Liver (tissue), 9 donors: ENCODE results near the gene IRF2. TPM values are rescaled to one million over a fixed set of nuclear protein-coding genes. Genes with fewer than 3 reads are reported as not detected.

Experiments used
- DNase-seq: peaks from one replicate; pipeline ENCODE4 v3.0.0-alpha.2; 2017; ENCODE audit warnings: low spot score
- H3K27ac ChIP-seq, 2 donors: one replicate each; pipeline ENCODE4 v1.7.0; 2013; ENCODE audit warnings: inconsistent platforms in 2 of 2, low read length in 2 of 2, control low read depth in 1 of 2, low read depth in 1 of 2, mild to moderate bottlenecking in 1 of 2
- H3K27me3 ChIP-seq, 4 donors: one replicate each; pipeline versions ENCODE4 v1.6.1 to v1.7.0; 2013; ENCODE audit warnings: low read length in 3 of 4, inconsistent platforms in 1 of 4, mild to moderate bottlenecking in 1 of 4, moderate library complexity in 1 of 4; ENCODE audit not compliant: control insufficient read depth in 4 of 4, insufficient read depth in 4 of 4
- H3K36me3 ChIP-seq, 4 donors: one replicate each; pipeline versions ENCODE4 v1.6.1 to v1.7.0; 2013; ENCODE audit warnings: low read length in 3 of 4, mild to moderate bottlenecking in 3 of 4, low read depth in 1 of 4, moderate library complexity in 1 of 4; ENCODE audit not compliant: control insufficient read depth in 4 of 4, insufficient read depth in 3 of 4
- H3K4me1 ChIP-seq, 4 donors: one replicate each; pipeline versions ENCODE4 v1.6.1 to v1.7.0; 2013; ENCODE audit warnings: low read length in 3 of 4, mild to moderate bottlenecking in 3 of 4, moderate library complexity in 1 of 4; ENCODE audit not compliant: control insufficient read depth in 4 of 4, insufficient read depth in 4 of 4
- H3K4me3 ChIP-seq, 3 donors: one replicate each; pipeline versions ENCODE4 v1.6.1 to v1.7.0; 2013; ENCODE audit warnings: low read length in 3 of 3, control low read depth in 1 of 3, low read depth in 1 of 3, mild to moderate bottlenecking in 1 of 3
- H3K9ac ChIP-seq, 2 donors: one replicate each; pipeline ENCODE4 v1.7.0; 2013; ENCODE audit warnings: low read length in 2 of 2, mild to moderate bottlenecking in 2 of 2, moderate library complexity in 2 of 2, control low read depth in 1 of 2, low read depth in 1 of 2
- H3K9me3 ChIP-seq, 4 donors: one replicate each; pipeline versions ENCODE4 v1.6.1 to v1.7.0; 2013; ENCODE audit warnings: low read length in 3 of 4; ENCODE audit not compliant: control insufficient read depth in 4 of 4
- ATF3 ChIP-seq: IDR thresholded peaks from 2 replicates; pipeline ENCODE4 v1.6.1; 2016; ENCODE audit warnings: antibody characterized with exemption
- CTCF ChIP-seq: fragments of 150-350 bp; IDR thresholded peaks from 2 replicates; pipeline ENCODE4 v1.5.1; 2017; ENCODE audit warnings: improper control_type of control experiment, low read depth, low read length; ENCODE audit not compliant: missing input control
- FOXA1 ChIP-seq: IDR thresholded peaks from 2 replicates; pipeline ENCODE4 v1.6.1; 2016; ENCODE audit warnings: antibody characterized with exemption
- FOXA2 ChIP-seq: IDR thresholded peaks from 2 replicates; pipeline ENCODE4 v1.6.1; 2016; ENCODE audit warnings: antibody characterized with exemption
- GABPA ChIP-seq, 2 donors: IDR thresholded peaks in 1 of 2; conservative IDR thresholded peaks in 1 of 2; 2 replicates each; pipeline ENCODE4 v1.6.1; 2016; ENCODE audit warnings: antibody characterized with exemption in 2 of 2, mild to moderate bottlenecking in 1 of 2, moderate library complexity in 1 of 2
- HNF4G ChIP-seq: IDR thresholded peaks from 2 replicates; pipeline ENCODE4 v1.6.1; 2016; ENCODE audit warnings: antibody characterized with exemption
- MAX ChIP-seq: IDR thresholded peaks from 2 replicates; pipeline ENCODE4 v1.6.1; 2016; ENCODE audit warnings: antibody characterized with exemption
- NR2F2 ChIP-seq: IDR thresholded peaks from 2 replicates; pipeline ENCODE4 v1.6.1; 2016; ENCODE audit warnings: antibody characterized with exemption
- REST ChIP-seq: IDR thresholded peaks from 2 replicates; pipeline ENCODE4 v1.6.1; 2016; ENCODE audit warnings: antibody characterized with exemption, mild to moderate bottlenecking
- RXRA ChIP-seq, 2 donors: IDR thresholded peaks; 2 replicates each; pipeline ENCODE4 v1.6.1; 2017 to 2018; ENCODE audit warnings: antibody characterized with exemption in 2 of 2, mild to moderate bottlenecking in 1 of 2
- TAF1 ChIP-seq: conservative IDR thresholded peaks from 2 replicates; pipeline ENCODE4 v1.6.1; 2016; ENCODE audit warnings: antibody characterized with exemption, mild to moderate bottlenecking
- YY1 ChIP-seq: IDR thresholded peaks from 2 replicates; pipeline ENCODE4 v1.6.1; 2016; ENCODE audit warnings: antibody characterized with exemption, mild to moderate bottlenecking
- ZBTB33 ChIP-seq: IDR thresholded peaks from 2 replicates; pipeline ENCODE4 v1.6.1; 2016; ENCODE audit warnings: antibody characterized with exemption
- WGBS: extraction: QIAGEN DNeasy Blood & Tissue Kit; methylation state at CpG from one replicate; pipeline ENCODE4 v1.1.7; 2013; 5-methylcytosine and 5-hydroxymethylcytosine counted together
- polyA plus RNA-seq, 2 donors: library from polyadenylated mRNA; stranded (reverse) in 1 of 2; unstranded in 1 of 2; fragments of 200-250 nt in 1 of 2; fragments of >200 nt in 1 of 2; fragmentation: Nextera tagmentation in 1 of 2; extraction: Ambion mirVana in 1 of 2; gene quantifications; one replicate each; pipeline versions ENCODE4 v1.2.1 to v1.2.3, GENCODE V29; 2013 to 2015
- total RNA-seq, 2 donors: library from RNA; depleted of rRNA; stranded (reverse); fragments of >200 nt; gene quantifications; one replicate each; pipeline ENCODE4 v1.2.3, GENCODE V29; 2014
- donor health status: healthy.
- donor health status: healthy.
- donor health status: healthy.
- donor health status: healthy.
- donor health status: healthy.

The IRF2 gene
- total and polyA plus RNA-seq, 4 donors: 12.9 to 25.5 (median 22.2) TPM

- no peak overlapping the region for H3K27ac ChIP-seq
- peaks cover 0 to 8% (median 2%) of the 10 kb centered on the region in 4 donors for H3K9me3 ChIP-seq
- peaks cover 9 to 43% (median 37%) of the 10 kb centered on the region in 4 donors for H3K4me1 ChIP-seq
- no peak for DNase-seq
- H3K9ac ChIP-seq: no peak overlapping the region
- no peak for TF ChIP-seq REST
- no peak for TF ChIP-seq YY1
- TF ChIP-seq FOXA1: no peak
- no peak for TF ChIP-seq CTCF
- TF ChIP-seq FOXA2: no peak
- TF ChIP-seq GABPA (IDR thresholded peaks at IDR 0.05 in 1 of 2, conservative IDR thresholded peaks at IDR 0.05 in 1 of 2): no peak
- no peak for TF ChIP-seq RXRA (IDR thresholded peaks at IDR 0.05)
- no peak for TF ChIP-seq ATF3
- TF ChIP-seq HNF4G: no peak
- TF ChIP-seq MAX: no peak
- TF ChIP-seq ZBTB33: no peak
- no peak for TF ChIP-seq NR2F2
- no peak for TF ChIP-seq TAF1
- no peak overlapping the region for H3K4me3 ChIP-seq
- 97% methylated on average over 6 of the region's 6 CpGs for WGBS
- H3K27me3 ChIP-seq: no peaks in the 10 kb centered on the region
- no peaks in the 10 kb centered on the region for H3K36me3 ChIP-seq
Observed at GRCh38 chr4:184342167-184342856, 132.0 kb downstream of the IRF2 start.
